Fibroblast of skin of right biceps (primary cell): ENCODE results near the gene EYA2.
"Not testable (repeated sequence)": the region's sequence is repeated elsewhere in the genome, so short reads cannot be mapped to it uniquely, and the experiment has no call there.

Source experiments
- DNase-seq: peaks from one replicate; pipeline ENCODE4 v3.0.0-alpha.2; 2013

The EYA2 gene

GRCh38 chr20:47191074-47191673 lies 296.5 kb downstream of the EYA2 start:
- DNase-seq: peak; percentile 30

- DNase-seq: no peak
Observed at GRCh38 chr20:47191956-47192355, 297.3 kb downstream of the EYA2 start.

- no peak for DNase-seq
Observed at GRCh38 chr20:47195573-47195972, 300.9 kb downstream of the EYA2 start.

- DNase-seq: peak; percentile 63
Observed at GRCh38 chr20:47196091-47197081, 301.7 kb downstream of the EYA2 start.

- DNase-seq: peak; percentile 28
Observed at GRCh38 chr20:47198254-47198671, 303.6 kb downstream of the EYA2 start.

- DNase-seq: no peak
Observed at GRCh38 chr20:47198996-47199552, 304.4 kb downstream of the EYA2 start.

- DNase-seq: no peak
Observed at GRCh38 chr20:47201074-47201730, 306.6 kb downstream of the EYA2 start.

GRCh38 chr20:47202733-47203667 lies 308.4 kb downstream of the EYA2 start:
- no peak for DNase-seq

- DNase-seq: peak; percentile 51
Observed at GRCh38 chr20:47204008-47204849, 309.6 kb downstream of the EYA2 start.

GRCh38 chr20:47204850-47205122 lies 310.1 kb downstream of the EYA2 start:
- not testable (repeated sequence) for DNase-seq

- DNase-seq: peak; percentile 78
Observed at GRCh38 chr20:47205577-47206123, 311.0 kb downstream of the EYA2 start.

GRCh38 chr20:47206552-47206951 lies 311.9 kb downstream of the EYA2 start:
- not testable (repeated sequence) for DNase-seq

- no peak for DNase-seq
Observed at GRCh38 chr20:47206962-47207641, 312.5 kb downstream of the EYA2 start.

GRCh38 chr20:47208534-47209174 lies 314.0 kb downstream of the EYA2 start:
- DNase-seq: no peak

- no peak for DNase-seq
Observed at GRCh38 chr20:47209982-47210381, 315.3 kb downstream of the EYA2 start.

- no peak for DNase-seq
Observed at GRCh38 chr20:47210470-47210869, 315.8 kb downstream of the EYA2 start.

- DNase-seq: no peak
Observed at GRCh38 chr20:47211036-47211435, 316.4 kb downstream of the EYA2 start.

- DNase-seq: no peak
Observed at GRCh38 chr20:47212606-47213207, 318.1 kb downstream of the EYA2 start.

GRCh38 chr20:47213966-47214365 lies 319.3 kb downstream of the EYA2 start:
- DNase-seq: no peak
